A673 (cell line): ENCODE data around the gene SEPHS2.

Experiments
- CTCF ChIP-seq: fragments of 300-800, 200-600 bp; sonication (generic); conservative IDR thresholded peaks from 2 replicates; pipeline ENCODE4 v1.5.1; 2017; ENCODE audit warnings: low read depth, mild to moderate bottlenecking, antibody characterized with exemption, low read length, moderate library complexity, mixed read lengths
- EZH2 ChIP-seq: fragments of 200-600 bp; sonication (generic); IDR thresholded peaks from 2 replicates; pipeline ENCODE4 v1.6.1; 2017; ENCODE audit warnings: borderline replicate concordance, low read depth, mild to moderate bottlenecking, mixed read lengths, antibody characterized with exemption, low read length; ENCODE audit not compliant: poor library complexity, severe bottlenecking

GRCh38 chr16:30481381-30481780, 35.7 kb upstream of the SEPHS2 start:
- TF ChIP-seq CTCF (no peak), EZH2 (no peak)
